GM12873 (cell line): ENCODE measurements around the gene SUPT3H.

Source experiments
- CTCF ChIP-seq: IDR thresholded peaks from 2 replicates; pipeline ENCODE4 v1.5.1; 2012; ENCODE audit warnings: low read depth, mild to moderate bottlenecking, moderate library complexity, low read length, control low read depth; ENCODE audit not compliant: insufficient read depth; ENCODE audit errors: missing control alignments

Gene SUPT3H

GRCh38 chr6:45377554-45378333 is at the start of gene SUPT3H:
Gene SUPT3H (minus strand): TSS chr6:45377934.
- TF ChIP-seq CTCF: no peak

- no peak for TF ChIP-seq CTCF
Measured at GRCh38 chr6:45426251-45426650, 48.5 kb upstream of the SUPT3H start.

GRCh38 chr6:45424451-45424861 is 46.7 kb upstream of the SUPT3H start:
- no peak for TF ChIP-seq CTCF

- TF ChIP-seq CTCF: no peak
Measured at GRCh38 chr6:45423824-45424450, 46.2 kb upstream of the SUPT3H start.

GRCh38 chr6:45423111-45423823 is 45.5 kb upstream of the SUPT3H start:
- TF ChIP-seq CTCF: no peak

- TF ChIP-seq CTCF: no peak
Measured at GRCh38 chr6:45422503-45423110, 44.9 kb upstream of the SUPT3H start.
